ENCODE measurements around the gene OAS3.
"Not testable (repeated sequence)": the region's sequence is repeated elsewhere in the genome, so short reads cannot be mapped to it uniquely, and the experiment has no call there.

Gene OAS3

DNA sequence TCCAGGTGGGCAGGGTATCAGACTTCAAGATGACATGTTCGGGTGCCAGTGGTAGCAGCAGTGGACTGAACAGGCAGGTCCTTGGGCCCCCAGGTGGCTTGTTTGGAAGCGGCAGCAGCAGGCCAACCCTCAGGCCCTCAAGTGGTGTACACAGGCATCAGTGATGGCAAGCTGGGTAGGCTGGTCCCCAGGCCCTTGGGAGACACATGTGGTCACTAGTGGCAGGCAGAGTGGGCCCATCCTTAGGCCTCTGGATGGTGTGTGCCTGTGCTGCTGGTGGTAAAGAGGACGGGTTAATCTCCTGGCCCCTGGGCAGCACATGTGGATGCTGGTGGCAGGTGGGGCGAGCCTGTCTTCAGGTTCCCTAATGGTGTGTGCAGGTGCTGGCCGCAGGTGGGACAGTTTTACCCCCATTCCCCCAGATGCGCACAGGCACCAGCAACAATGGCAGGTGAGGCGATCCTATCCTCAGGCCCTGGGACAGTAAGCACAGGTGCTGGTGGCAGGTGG, 48.1 kb downstream of the OAS3 start:
- no peak for DNase-seq

DNA sequence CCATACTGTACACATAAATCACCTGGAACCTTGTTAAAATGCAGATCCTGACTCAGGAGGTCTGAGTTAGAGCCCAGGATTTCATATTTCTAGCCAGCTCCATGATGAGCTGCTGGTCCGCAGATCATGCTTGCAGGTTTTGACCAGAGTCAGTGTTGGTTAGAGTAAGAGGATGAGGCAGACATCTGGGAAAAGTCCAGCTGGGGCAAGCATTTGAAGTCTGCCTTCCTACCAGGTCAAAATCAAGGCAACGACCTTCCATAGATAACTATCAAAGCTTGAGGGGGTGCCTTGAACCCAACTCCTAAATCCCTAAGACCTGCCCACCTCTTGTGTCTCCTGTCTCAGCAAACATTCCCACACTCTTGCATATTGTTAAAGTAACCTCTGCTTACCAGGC, 49.3 kb downstream of the OAS3 start:
- no peak for DNase-seq

DNA sequence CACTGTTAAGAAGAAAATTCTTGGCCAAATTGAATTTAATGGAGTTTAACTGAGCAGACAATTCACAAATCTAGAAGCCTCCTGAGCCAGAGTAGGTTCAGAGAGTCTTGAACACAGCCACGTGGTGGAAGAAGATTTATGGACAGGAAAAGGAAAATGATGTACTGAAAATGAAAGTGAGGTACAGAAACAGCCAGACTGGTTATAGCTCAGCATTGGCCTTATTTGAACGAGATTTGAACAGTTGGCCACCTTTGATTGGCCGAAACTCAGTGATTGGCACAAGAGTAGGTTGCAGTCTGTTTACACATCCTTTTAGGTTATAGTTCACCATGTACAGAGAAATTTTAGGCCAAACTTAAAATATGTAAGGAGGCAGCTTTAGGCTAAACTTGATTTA, 50.0 kb downstream of the OAS3 start:
- no peak for DNase-seq

DNA sequence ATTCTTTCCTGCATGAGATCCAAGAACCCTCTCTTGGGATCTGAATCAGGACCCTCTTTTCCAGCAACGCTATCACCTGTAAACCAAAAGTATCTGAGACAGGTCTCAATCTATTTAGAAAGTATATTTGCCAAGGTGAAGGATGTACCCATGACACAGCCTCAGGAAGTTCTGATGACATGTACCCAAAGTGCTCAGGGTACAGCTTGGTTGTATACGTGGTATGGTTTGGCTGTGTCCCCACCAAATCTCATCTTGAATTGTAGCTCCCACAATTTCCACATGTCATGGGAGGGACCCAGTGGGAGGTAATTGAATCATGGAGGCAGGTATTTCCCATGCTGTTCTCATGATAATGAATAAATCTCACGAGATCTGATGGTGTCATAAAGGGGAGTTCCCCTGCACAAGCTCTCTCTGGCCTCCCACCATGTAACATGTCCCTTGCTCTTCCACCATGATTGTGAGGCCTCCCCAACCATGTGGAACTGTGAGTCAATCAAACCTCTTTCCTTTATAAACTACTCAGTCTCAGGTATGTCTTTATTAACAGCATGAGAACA, 50.6 kb downstream of the OAS3 start:
- not testable (repeated sequence) for DNase-seq

DNA sequence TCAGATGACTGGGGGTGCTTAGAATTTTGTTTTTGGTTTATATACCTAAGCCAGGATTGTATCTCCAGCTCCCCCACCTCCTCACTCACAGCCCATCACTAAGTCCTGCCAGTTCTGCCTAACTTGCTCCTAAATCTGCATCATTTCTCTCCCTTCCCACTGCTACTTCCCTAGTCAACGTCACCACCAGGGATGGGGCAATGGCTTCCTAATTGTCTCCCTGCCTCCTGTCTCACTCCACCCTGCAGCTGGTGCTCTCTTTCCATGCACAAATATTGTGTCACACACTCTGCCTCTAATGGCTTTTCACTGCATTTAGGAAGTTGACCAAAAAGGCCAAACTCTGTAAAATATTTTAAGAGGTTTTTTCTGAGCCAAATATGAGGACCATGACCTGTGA, 51.5 kb downstream of the OAS3 start:
- no peak for DNase-seq

DNA sequence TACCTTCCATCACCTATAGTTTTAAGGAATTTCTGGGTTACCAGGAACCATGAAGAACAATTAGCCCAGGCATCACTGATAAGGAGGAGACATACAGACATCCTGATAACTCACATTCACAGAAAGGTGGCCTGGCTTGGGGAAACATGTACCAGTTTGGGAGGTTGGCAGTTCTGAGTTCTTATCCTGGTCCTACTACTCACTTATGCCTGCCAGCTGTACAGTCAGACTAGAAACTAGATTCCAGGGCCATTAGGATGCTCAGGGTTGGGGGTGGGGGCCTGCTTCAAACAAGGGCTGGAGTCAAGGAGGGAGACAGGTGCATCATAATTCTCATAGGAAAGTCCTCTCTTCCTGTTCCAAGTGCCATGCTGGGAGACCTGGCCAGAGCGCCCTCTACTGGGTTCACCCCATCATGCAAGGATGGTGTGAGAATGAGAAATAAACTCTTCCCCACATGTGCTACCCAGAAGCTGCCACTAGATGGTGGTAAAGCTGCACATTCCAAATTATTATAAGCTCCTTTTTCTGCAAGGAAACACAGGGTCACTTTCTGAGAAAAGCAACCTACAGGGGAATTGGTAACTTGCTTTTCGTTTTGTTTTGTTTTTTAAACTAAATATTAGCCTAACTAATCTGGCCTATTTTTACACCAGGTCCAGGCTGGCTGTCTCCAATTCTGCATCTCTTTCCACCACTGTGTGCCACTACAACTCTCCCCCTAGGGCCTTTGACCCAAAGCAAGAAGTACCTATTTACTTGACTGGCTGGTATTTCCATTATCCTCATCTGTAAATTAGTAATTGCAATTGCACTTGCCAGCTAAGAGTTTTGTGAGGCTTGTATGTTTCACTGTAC, 54.5 kb downstream of the OAS3 start:
- no peak for DNase-seq

DNA sequence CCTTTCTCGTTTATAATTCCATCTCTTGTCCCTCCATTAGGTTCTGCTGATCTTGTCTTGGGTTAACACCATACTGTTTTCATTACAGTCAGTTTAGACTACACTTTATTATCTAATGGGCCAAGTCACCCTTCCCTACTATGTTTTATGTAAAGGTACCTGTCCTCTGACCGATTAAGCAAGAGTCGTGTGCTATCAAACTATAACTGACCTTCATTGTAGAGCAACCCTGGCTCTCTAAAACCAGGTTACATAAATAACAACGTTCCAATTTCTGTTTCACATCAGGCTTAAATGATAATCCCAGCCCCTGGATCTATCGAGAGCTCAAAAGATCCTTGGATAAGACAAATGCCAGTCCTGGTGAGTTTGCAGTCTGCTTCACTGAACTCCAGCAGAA, 56.7 kb downstream of the OAS3 start:
- DNase-seq: no peak

DNA sequence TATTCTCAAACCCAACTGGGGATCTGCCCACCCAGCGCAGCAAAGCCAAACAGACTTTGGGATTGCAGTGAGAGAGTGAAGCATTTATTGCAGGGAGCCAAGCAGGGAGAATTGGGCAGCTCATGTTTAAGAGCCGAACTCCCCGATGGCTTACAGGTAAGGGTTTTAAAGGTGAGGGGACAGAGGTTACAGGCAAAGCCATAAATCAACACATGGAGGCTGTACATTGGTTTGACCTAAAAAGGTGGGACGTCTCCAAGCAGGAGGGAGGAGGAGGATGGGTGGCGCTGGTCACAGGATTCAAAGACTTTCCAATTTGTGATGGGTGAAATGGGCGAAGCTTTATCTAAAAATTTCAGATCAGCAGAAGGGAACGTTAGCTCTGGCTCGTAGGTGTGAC, 58.2 kb downstream of the OAS3 start:
- DNase-seq: no peak

DNA sequence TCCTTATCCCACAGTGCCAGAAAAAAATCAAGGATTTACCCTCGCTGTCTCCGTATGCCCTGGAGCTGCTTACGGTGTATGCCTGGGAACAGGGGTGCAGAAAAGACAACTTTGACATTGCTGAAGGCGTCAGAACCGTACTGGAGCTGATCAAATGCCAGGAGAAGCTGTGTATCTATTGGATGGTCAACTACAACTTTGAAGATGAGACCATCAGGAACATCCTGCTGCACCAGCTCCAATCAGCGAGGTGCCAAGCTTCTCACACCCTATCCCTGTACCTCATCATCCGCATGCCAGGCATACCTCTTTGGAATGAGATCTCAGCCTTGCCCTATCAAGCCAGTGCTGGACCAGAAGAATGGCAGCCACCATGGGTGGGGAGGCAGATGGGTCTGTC, 59.2 kb downstream of the OAS3 start:
- no peak for DNase-seq

DNA sequence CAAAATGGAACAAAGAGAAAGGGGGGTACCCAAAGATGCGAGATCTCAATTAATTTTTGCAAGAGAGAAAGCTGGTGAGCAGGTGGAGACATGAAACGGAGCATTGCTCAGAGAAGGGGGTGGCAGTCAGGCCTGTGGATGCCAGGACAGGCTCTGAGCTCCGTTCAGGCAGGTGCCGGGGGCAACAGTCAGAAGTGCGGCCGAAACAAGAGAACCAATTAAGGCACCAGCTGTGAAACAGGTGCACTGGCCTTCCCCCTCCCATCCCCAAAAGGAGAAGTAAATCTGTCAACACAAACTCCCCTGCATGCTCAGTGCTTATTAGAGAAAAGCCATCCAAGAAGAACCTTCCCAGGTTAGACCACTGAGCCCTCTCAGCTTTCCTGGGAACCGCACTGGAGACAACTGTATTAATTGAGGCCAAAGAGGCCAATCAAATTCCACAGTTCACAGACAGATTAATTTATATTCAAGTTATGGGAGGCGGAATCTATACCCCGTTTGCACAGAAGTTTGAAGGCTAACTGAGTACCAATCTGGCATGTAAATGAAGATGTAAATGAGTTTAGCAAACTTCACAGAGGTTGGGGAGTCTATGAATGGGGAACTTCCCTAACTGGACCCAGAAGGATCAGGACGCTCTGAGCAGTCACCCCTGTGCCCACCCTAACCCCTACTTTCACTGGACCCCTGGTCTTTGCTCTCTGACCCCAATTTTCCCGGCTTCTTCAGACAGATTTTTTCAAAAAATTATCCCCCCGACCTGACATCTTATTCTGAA, 60.9 kb downstream of the OAS3 start:
- DNase-seq: no peak

DNA sequence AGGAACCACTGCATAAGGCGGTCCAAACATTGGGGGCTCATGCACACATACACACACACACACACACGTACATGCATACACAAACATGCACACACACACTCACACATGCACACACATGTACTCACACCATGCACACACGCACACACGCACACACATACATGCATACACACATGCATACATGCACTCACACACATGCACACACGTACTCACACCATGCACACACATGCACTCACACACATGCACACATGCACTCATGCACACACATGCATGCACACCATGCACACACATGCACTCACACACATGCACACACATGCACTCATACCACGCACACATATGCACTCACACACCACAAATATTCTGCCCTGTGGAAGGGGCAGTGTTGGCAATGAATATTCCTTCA, 62.2 kb downstream of the OAS3 start:
- DNase-seq: no peak

DNA sequence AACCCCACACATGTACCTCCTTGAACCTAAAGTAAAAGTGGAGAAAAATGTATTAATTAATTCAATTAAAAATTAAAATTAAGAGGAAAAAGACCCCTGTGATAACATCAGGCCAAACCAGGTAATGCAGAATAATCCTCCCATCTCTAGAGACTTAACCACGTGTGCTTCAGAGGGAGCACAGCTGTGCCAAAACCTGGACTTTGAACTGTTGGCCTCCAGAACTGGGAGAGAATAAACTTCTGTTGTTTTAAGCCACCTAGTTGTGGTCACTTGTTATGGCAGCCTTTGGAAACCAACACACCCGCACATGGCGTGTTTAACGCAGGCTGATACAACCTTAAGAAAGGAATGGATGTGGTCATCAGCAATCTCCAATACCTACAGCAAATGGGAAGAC, 63.9 kb downstream of the OAS3 start:
- no peak for DNase-seq

DNA sequence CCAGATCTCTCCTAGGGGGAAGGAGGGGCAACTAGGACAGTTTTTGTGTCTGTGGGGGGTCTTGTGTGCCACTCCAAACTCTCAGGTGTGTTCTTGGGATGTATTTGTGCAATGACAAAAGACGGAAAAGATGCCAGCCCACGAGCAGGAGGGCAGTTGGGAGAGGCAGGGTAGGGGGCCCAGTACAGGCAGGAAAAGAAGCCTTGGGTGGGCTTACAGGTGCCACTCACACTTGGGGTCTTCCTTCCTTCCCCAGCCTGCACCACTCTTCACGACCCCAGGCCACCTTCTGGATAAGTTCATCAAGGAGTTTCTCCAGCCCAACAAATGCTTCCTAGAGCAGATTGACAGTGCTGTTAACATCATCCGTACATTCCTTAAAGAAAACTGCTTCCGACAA, 64.4 kb downstream of the OAS3 start:
- DNase-seq: no peak

DNA sequence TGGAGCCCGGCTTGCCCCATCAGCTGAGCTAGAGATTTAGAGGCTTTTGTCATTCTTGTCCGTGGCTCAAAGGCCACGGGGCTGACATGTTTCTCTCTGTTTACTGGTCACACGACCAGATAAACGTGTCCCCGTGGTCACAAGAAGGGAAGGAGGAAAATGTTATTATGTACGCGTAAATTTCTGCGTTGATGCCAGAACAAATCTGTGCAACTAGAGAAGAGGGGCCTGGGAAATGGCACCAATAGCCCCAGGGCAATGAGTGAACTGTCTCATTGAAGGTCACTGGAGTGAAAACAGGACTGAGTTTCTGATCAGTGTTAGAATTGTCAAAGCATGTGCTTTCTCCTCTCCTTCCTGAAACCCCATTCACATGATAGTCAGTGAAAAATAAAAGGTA, 65.4 kb downstream of the OAS3 start:
- DNase-seq: no peak

DNA sequence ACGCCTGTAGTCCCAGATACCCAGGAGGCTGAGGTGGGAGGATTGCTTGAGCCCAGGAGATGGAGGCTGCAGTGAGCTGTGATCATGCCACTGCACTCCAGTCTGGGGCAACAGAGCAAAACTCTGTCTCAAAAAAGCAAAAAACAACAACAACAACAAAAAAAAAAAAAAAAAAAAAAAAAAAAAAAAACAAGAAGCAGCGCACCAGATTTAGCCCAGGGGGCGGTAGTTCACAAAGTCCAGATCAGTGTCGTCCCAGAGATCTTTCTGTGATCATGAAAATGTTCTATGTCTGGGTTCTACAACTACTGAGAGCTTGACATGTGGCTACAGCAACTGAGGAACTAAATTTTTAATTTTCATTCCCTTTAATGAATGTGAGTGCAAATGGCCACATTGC, 67.5 kb downstream of the OAS3 start:
- DNase-seq: no peak

DNA sequence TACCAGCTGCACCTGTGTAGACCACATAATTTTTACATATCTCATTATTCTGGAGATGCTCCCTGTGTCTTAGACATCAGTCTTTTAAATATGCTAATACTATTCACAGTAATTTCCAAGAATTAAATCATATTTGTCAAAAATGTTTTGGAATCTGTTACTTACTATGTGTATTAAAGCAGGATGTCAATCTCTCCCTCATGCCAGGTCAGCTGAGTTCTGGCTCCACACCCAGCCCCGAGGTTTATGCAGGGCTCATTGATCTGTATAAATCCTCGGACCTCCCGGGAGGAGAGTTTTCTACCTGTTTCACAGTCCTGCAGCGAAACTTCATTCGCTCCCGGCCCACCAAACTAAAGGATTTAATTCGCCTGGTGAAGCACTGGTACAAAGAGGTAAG, 67.9 kb downstream of the OAS3 start:
- no peak for DNase-seq

DNA sequence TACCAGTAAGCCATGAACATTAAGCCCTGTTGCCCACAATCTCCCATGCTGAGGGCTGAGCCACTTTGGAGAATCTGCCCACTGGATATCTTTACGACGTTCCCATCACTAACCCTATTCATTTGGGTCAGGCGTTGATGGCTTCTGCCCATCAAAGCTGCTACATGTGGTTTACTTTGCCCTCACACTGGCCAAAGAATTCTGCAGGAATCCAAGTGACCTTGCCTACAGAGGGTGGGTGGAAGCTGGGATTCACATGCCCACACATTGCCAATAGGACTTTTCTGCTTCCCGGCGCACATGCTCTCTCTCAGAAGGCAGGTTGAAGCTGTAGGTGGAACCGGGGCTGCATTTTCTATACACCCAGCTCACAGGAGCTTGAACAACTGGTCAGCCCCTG, 68.4 kb downstream of the OAS3 start:
- no peak for DNase-seq

DNA sequence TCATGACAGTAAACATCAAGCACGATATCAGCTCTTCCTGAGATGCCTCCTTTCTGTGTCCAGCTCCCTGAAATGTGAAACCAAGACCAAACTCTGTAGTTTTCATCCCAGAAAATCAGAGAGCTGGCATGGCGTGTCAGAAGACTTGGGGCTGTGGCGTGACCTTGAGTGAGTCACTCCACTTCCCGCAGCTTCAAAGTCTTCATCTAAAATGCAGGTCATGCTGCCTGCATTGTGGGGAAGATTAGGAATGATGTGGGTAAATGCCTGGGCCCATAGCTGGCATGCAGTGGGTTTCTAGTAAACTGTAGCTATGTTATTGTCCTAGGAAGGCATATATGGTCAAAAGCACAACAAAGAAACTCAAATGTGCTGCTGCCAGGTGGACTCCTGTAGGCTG, 68.9 kb downstream of the OAS3 start:
- DNase-seq: peak; percentile 4

DNA sequence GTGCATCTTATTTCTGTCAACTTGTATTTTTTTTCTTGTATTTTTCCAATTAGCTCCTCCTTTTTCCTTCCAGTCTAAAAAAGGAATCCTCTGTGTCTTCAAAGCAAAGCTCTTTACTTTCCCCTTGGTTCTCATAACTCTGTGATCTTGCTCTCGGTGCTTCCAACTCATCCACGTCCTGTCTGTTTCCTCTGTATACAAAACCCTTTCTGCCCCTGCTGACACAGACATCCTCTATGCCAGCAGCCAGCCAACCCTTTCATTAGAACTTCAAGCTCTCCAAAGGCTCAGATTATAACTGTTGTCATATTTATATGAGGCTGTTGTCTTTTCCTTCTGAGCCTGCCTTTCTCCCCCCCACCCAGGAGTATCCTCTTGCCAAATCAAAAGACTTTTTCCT, 72.4 kb downstream of the OAS3 start:
- no peak for DNase-seq

DNA sequence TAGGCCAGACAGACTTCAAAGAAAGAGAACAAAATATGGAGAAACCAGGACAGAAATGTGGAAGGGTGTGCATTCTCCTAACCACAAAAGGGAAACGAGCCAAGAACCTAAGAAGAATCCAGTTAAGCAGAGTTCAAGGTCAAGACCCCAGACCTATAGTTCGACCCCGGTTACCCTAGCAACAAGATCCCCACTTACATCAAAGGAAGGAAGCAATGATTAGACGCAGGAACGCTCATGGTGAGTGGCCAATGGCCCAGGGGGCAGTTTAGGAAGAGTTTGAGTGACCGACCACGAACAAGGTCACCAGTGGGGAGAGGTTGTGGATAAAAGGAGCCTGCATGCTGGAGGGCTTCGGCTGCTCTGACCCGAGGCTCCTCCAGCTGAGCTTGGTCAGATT, 76.3 kb downstream of the OAS3 start:
- DNase-seq: no peak

DNA sequence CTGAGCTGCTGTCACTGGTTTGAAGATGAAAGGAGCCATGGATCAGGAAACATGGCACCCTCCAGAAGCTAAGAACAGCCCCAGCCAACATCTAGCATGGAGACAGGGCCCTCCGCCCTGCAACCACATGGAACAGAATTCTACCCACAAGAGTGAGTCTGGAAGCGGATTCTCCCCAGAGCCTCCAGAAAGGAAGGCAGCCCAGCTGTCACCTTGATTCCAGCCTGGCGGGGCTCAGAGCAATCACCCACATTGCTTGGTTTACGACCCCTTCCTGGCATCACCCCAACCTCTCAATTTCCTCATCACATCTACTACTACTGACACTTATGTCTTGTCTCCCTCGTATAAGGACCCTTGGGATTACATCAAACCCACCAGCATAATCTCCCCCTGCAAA, 78.5 kb downstream of the OAS3 start:
- no peak for DNase-seq

DNA sequence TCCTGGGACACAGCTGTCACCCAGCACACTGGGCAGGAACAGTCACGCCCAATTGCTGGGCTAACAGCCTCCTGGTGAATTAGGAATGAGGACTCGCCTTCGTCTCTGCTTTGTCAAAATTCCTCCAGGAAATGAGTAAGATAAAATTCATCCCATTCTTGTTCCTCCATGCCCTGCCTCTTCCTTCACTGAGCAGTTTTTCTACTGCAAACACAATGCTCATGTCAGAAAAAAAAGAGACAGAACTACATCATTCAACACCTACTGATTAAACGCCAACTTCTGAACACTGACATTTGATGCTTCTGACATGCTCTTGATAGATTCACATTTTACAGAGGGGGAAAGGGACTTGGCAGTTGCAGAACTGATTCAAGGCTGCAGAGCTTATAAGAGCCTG, 80.8 kb downstream of the OAS3 start:
- DNase-seq: no peak

DNA sequence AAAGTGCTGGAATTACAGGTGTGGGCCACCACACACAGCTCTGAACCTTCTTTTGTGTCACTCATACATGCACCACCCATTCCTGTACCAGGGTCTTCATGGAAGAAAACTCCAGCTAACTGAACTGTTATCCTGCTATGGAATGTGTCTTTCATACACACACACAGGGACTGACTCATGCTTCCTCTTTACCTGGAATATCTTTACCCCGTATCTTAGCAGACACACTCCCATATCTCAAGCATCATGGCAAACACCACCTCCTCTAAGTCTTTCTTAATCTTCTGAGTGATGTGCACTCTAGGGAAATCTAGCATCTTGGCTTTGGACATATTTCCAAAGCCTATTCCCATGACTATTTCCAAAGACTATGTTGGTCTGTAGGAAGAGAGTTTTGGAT, 83.2 kb downstream of the OAS3 start:
- DNase-seq: no peak
